GM12892 (cell line): Measurements from ENCODE around the gene ANO4.

ENCODE experiments used
- POLR2A ChIP-seq: IDR thresholded peaks from 2 replicates; pipeline ENCODE4 v1.6.1; 2011; ENCODE audit warnings: low read depth, low read length, control low read depth
- POLR2AphosphoS5 ChIP-seq: IDR thresholded peaks from 2 replicates; pipeline ENCODE4 v1.6.1; 2011; ENCODE audit warnings: low read depth, low read length, control low read depth
- TAF1 ChIP-seq: IDR thresholded peaks from 2 replicates; pipeline ENCODE4 v1.6.1; 2011; ENCODE audit warnings: low read depth, mild to moderate bottlenecking, control low read depth, low read length, borderline replicate concordance

DNA sequence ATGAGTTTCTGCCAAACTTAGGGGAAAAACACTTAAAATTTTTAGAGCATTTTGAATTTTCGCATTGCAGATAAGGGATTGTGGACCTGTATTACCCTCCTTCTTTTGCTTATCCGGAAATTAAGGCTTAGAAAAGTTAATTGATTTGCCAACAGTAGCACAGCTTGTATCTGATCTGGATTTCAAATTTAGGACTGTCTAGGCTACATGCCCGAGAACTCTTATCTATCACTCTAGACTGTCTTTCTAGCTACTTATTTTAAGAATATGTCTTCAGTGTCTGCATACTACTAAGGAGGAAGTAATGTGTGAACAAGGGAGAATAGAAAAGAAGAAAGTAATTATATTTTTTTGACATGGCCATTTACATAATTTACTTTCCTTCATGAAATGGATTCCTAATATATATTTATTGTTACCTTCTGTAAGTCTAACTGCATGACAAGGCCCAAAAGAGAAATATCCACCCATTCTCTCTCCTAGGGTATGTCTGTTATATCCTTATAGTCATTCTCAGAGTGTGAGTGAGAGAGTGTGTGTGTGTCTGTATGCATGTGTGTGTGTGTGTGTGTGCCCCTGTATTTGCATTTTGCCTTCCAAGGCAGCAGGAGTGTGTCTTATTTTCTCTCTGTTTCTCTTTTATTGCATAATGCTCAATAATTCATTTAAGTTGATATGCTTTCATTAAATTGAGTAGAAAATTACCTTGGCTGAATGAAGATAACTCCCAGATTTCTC, 283.4 kb downstream of the ANO4 start:
- no peak for TF ChIP-seq POLR2AphosphoS5
- no peak for TF ChIP-seq POLR2A
- no peak for TF ChIP-seq TAF1
